GM18526 (cell line): Measurements from ENCODE around the gene PEAK1.

Source experiments
- POLR2A ChIP-seq: IDR thresholded peaks from 3 replicates; pipeline ENCODE4 v1.6.1; 2011; ENCODE audit not compliant: insufficient read length; ENCODE audit errors: extremely low read depth

Gene PEAK1

GRCh38 chr15:77098572-77098971 is 321.3 kb downstream of the PEAK1 start:
- no peak for TF ChIP-seq POLR2A

GRCh38 chr15:77097921-77098320 is 322.0 kb downstream of the PEAK1 start:
- TF ChIP-seq POLR2A, result no peak

- no peak for TF ChIP-seq POLR2A
Measured at GRCh38 chr15:77097248-77097721, 322.6 kb downstream of the PEAK1 start.

- TF ChIP-seq POLR2A, result no peak
Measured at GRCh38 chr15:77096541-77096940, 323.4 kb downstream of the PEAK1 start.

- no peak for TF ChIP-seq POLR2A
Measured at GRCh38 chr15:77096138-77096537, 323.8 kb downstream of the PEAK1 start.

GRCh38 chr15:77094397-77095030 is 325.4 kb downstream of the PEAK1 start:
- TF ChIP-seq POLR2A, result no peak

- TF ChIP-seq POLR2A, result no peak
Measured at GRCh38 chr15:77093436-77093835, 326.5 kb downstream of the PEAK1 start.

GRCh38 chr15:77091097-77091496 is 328.8 kb downstream of the PEAK1 start:
- TF ChIP-seq POLR2A, result no peak

GRCh38 chr15:77087213-77087612 is 332.7 kb downstream of the PEAK1 start:
- no peak for TF ChIP-seq POLR2A

- TF ChIP-seq POLR2A, result no peak
Measured at GRCh38 chr15:77085297-77085696, 334.6 kb downstream of the PEAK1 start.

- no peak for TF ChIP-seq POLR2A
Measured at GRCh38 chr15:77084436-77084835, 335.5 kb downstream of the PEAK1 start.

- TF ChIP-seq POLR2A, result peak; percentile 23
Measured at GRCh38 chr15:77083381-77084160, 336.3 kb downstream of the PEAK1 start.

- no peak for TF ChIP-seq POLR2A
Measured at GRCh38 chr15:77081971-77082370, 337.9 kb downstream of the PEAK1 start.

GRCh38 chr15:77076323-77076915 is 343.5 kb downstream of the PEAK1 start:
- TF ChIP-seq POLR2A, result no peak

- TF ChIP-seq POLR2A, result no peak
Measured at GRCh38 chr15:77075528-77075927, 344.4 kb downstream of the PEAK1 start.

GRCh38 chr15:77074350-77074749 is 345.6 kb downstream of the PEAK1 start:
- TF ChIP-seq POLR2A, result no peak
